ENCODE measurements around the gene PRSS38.

Gene PRSS38

GRCh38 chr1:227779021-227779441, 36.4 kb upstream of the PRSS38 start:
- Histone ChIP-seq H2AFZ (ENCODE audit: low read depth, low read length) (no peak overlapping the region), H3K4me2 (ENCODE audit: low read length) (no peak overlapping the region), H3K36me3 (replicated peaks; ENCODE audit: low read depth, low read length) (peaks cover 53% of the 10 kb centered on the region), H3K27me3 (ENCODE audit: low read depth, low read length) (no peaks in the 10 kb centered on the region), H3K4me1 (ENCODE audit: low read length) (peaks cover 6% of the 10 kb centered on the region), H3K4me3 (ENCODE audit: low read length) (no peak overlapping the region), H3K27ac (ENCODE audit: low read length) (no peak overlapping the region), H3K9me3 (ENCODE audit: insufficient read depth, low read length) (no peaks in the 10 kb centered on the region), H3K79me2 (ENCODE audit: low read length) (no peaks in the 10 kb centered on the region), H4K20me1 (ENCODE audit: insufficient read depth, low read length) (0 out of 2 replicates have a peak, but pooled peaks cover 4% of the 10 kb centered on the region), H3K9ac (ENCODE audit: low read length) (no peak overlapping the region)
- TF ChIP-seq CTCF (IDR thresholded peaks at IDR 0.05; ENCODE audit: low read depth, low read length) (no peak), EZH2phosphoT487 (IDR thresholded peaks at IDR 0.05; ENCODE audit: low read depth) (no peak)

- Histone ChIP-seq H3K79me2 (ENCODE audit: low read length) (no peaks in the 10 kb centered on the region), H3K36me3 (replicated peaks; ENCODE audit: low read depth, low read length) (peaks cover 49% of the 10 kb centered on the region), H3K4me3 (ENCODE audit: low read length) (no peak overlapping the region), H3K27ac (ENCODE audit: low read length) (no peak overlapping the region), H3K4me1 (ENCODE audit: low read length) (peaks cover 7% of the 10 kb centered on the region), H2AFZ (ENCODE audit: low read depth, low read length) (no peak overlapping the region), H3K27me3 (ENCODE audit: low read depth, low read length) (no peaks in the 10 kb centered on the region), H3K4me2 (ENCODE audit: low read length) (no peak overlapping the region), H3K9ac (ENCODE audit: low read length) (no peak overlapping the region), H4K20me1 (ENCODE audit: insufficient read depth, low read length) (no peaks in the 10 kb centered on the region), H3K9me3 (ENCODE audit: insufficient read depth, low read length) (0 out of 2 replicates have a peak, but pooled peaks cover under 1% of the 10 kb centered on the region)
- TF ChIP-seq CTCF (IDR thresholded peaks at IDR 0.05; ENCODE audit: low read depth, low read length) (no peak), EZH2phosphoT487 (IDR thresholded peaks at IDR 0.05; ENCODE audit: low read depth) (no peak)
Observed at GRCh38 chr1:227779685-227780084, 35.8 kb upstream of the PRSS38 start.

- H3K4me3 ChIP-seq (ENCODE audit: low read length): no peak overlapping the region
- H3K4me1 ChIP-seq (ENCODE audit: low read length): peaks cover 14% of the 10 kb centered on the region
- no peak overlapping the region for H3K4me2 ChIP-seq (ENCODE audit: low read length)
- H4K20me1 ChIP-seq (ENCODE audit: insufficient read depth, low read length): no peaks in the 10 kb centered on the region
- no peaks in the 10 kb centered on the region for H3K79me2 ChIP-seq (ENCODE audit: low read length)
- no peak for TF ChIP-seq EZH2phosphoT487 (IDR thresholded peaks at IDR 0.05; ENCODE audit: low read depth)
- no peak for TF ChIP-seq CTCF (IDR thresholded peaks at IDR 0.05; ENCODE audit: low read depth, low read length)
- no peak overlapping the region for H2AFZ ChIP-seq (ENCODE audit: low read depth, low read length)
- no peak overlapping the region for H3K9ac ChIP-seq (ENCODE audit: low read length)
- H3K9me3 ChIP-seq (ENCODE audit: insufficient read depth, low read length): peaks cover 5% of the 10 kb centered on the region
- no peaks in the 10 kb centered on the region for H3K27me3 ChIP-seq (ENCODE audit: low read depth, low read length)
- peaks cover 50% of the 10 kb centered on the region for H3K36me3 ChIP-seq (replicated peaks; ENCODE audit: low read depth, low read length)
- H3K27ac ChIP-seq (ENCODE audit: low read length): no peak overlapping the region
Observed at GRCh38 chr1:227780101-227781044, 35.1 kb upstream of the PRSS38 start.

- Histone ChIP-seq H4K20me1 (ENCODE audit: insufficient read depth, low read length) (no peaks in the 10 kb centered on the region), H3K4me2 (ENCODE audit: low read length) (no peak overlapping the region)
- no peak for TF ChIP-seq CTCF (IDR thresholded peaks at IDR 0.05; ENCODE audit: low read depth, low read length)
- no peak for TF ChIP-seq EZH2phosphoT487 (IDR thresholded peaks at IDR 0.05; ENCODE audit: low read depth)
Observed at GRCh38 chr1:227781314-227781930, 34.1 kb upstream of the PRSS38 start.

More at GRCh38 chr1:227781314-227781930, 34.1 kb upstream of the PRSS38 start:
- Histone ChIP-seq H3K4me1 (ENCODE audit: low read length) (peaks cover 25% of the 10 kb centered on the region), H3K27ac (ENCODE audit: low read length) (no peak overlapping the region), H2AFZ (ENCODE audit: low read depth, low read length) (no peak overlapping the region), H3K9ac (ENCODE audit: low read length) (no peak overlapping the region), H3K79me2 (ENCODE audit: low read length) (no peaks in the 10 kb centered on the region), H3K36me3 (replicated peaks; ENCODE audit: low read depth, low read length) (peaks cover 40% of the 10 kb centered on the region), H3K9me3 (ENCODE audit: insufficient read depth, low read length) (peaks cover 5% of the 10 kb centered on the region), H3K27me3 (ENCODE audit: low read depth, low read length) (no peaks in the 10 kb centered on the region), H3K4me3 (ENCODE audit: low read length) (no peak overlapping the region)

Data from OCI-LY3 (cell line).